ENCODE data around the gene SNU13.
A peak's percentile ranks its signal among the peaks of the same experiment; 100 is the strongest.
"Not testable (repeated sequence)": the region's sequence is repeated elsewhere in the genome, so short reads cannot be mapped to it uniquely, and the experiment has no call there.

SNU13 gene

DNA sequence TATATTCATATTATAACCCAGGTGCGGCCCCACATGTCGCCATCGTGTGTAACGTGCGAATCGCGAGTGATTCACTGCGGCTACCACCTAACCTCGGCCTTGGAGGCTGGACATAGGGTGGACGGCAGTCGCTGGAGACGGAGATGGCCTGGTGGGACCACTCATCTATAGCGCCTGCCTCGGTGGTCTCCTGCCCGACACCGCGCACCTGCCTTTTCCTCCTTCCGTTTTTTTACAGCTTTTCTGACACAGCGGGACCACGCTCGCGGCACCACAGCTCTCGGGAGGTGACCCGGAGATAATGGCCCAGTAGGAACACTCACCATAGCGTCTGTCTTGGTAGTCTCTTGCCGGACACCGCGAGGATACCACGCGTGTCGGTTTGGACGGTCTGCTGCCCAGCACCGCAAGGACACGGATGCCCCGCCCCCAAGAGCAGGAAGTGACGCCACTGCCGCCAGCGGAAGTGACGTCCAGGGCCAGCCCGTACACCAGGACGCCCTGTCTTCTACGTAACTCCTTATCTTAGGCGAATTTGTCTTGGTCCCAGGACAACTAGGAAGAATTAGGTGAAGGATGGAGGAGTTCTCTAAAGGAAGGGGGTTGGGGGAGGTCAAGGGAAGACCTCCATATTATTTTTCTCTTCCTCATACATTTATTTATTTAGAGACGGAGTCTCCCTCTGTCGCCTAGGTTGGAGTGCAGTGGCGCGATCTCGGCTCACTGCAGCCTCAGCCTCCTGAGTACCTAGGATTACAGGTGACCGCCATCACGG is 6.4 kb downstream of the SNU13 start:
- H3K4me3 ChIP-seq (ENCODE audit: low read length in 2 of 2) = peak overlapping the region; percentile 90 to 92
- H3K9ac ChIP-seq (ENCODE audit: low read depth in 1 of 2, low read length in 2 of 2) = peak overlapping the region; percentile 78 to 85
- peaks cover 12 to 18% of the 10 kb centered on the region in 2 donors for H3K36me3 ChIP-seq (ENCODE audit: control insufficient read depth in 2 of 2, insufficient read depth in 2 of 2, low read length in 2 of 2)

GRCh38 chr22:41681616-41682015 is 7.1 kb downstream of the SNU13 start:
- H3K27ac ChIP-seq (ENCODE audit: low read depth in 2 of 2, low read length in 2 of 2) = peak overlapping the region in 1 of 2 donors; percentile 91
- H3K9me3 ChIP-seq (ENCODE audit: control insufficient read depth in 2 of 2, low read length in 2 of 2) = no peaks in the 10 kb centered on the region
- H3K4me3 ChIP-seq (ENCODE audit: low read length in 2 of 2) = peak overlapping the region; percentile 90 to 92
- H3K4me1 ChIP-seq (ENCODE audit: control insufficient read depth in 2 of 2, insufficient read depth in 2 of 2, low read length in 2 of 2) = peaks cover 0 to 3% of the 10 kb centered on the region in 2 donors
- peaks cover 12 to 18% of the 10 kb centered on the region in 2 donors for H3K36me3 ChIP-seq (ENCODE audit: control insufficient read depth in 2 of 2, insufficient read depth in 2 of 2, low read length in 2 of 2)
- no peaks in the 10 kb centered on the region for H3K27me3 ChIP-seq (ENCODE audit: control insufficient read depth in 2 of 2, insufficient read depth in 2 of 2, low read length in 2 of 2)
- H3K9ac ChIP-seq (ENCODE audit: low read depth in 1 of 2, low read length in 2 of 2) = peak overlapping the region; percentile 78 to 85

More for the DNA sequence above, 6.4 kb downstream of the SNU13 start:
- Histone ChIP-seq H3K27me3 (ENCODE audit: control insufficient read depth in 2 of 2, insufficient read depth in 2 of 2, low read length in 2 of 2) (no peaks in the 10 kb centered on the region), H3K27ac (ENCODE audit: low read depth in 2 of 2, low read length in 2 of 2) (peak overlapping the region; percentile 86 to 91), H3K4me1 (ENCODE audit: control insufficient read depth in 2 of 2, insufficient read depth in 2 of 2, low read length in 2 of 2) (peaks cover 3% of the 10 kb centered on the region in 2 donors), H3K9me3 (ENCODE audit: control insufficient read depth in 2 of 2, low read length in 2 of 2) (no peaks in the 10 kb centered on the region)

- Histone ChIP-seq H3K27me3 (ENCODE audit: control insufficient read depth in 2 of 2, insufficient read depth in 2 of 2, low read length in 2 of 2) (no peaks in the 10 kb centered on the region), H3K9ac (ENCODE audit: low read depth in 1 of 2, low read length in 2 of 2) (no peak overlapping the region), H3K4me1 (ENCODE audit: control insufficient read depth in 2 of 2, insufficient read depth in 2 of 2, low read length in 2 of 2) (peaks cover 0 to 5% of the 10 kb centered on the region in 2 donors), H3K27ac (ENCODE audit: low read depth in 2 of 2, low read length in 2 of 2) (no peak overlapping the region), H3K36me3 (ENCODE audit: control insufficient read depth in 2 of 2, insufficient read depth in 2 of 2, low read length in 2 of 2) (peaks cover 31 to 45% of the 10 kb centered on the region in 2 donors), H3K4me3 (ENCODE audit: low read length in 2 of 2) (no peak overlapping the region), H3K9me3 (ENCODE audit: control insufficient read depth in 2 of 2, low read length in 2 of 2) (no peaks in the 10 kb centered on the region)
These were observed 12.5 kb downstream of the SNU13 start for GRCh38 chr22:41676134-41676533.

DNA sequence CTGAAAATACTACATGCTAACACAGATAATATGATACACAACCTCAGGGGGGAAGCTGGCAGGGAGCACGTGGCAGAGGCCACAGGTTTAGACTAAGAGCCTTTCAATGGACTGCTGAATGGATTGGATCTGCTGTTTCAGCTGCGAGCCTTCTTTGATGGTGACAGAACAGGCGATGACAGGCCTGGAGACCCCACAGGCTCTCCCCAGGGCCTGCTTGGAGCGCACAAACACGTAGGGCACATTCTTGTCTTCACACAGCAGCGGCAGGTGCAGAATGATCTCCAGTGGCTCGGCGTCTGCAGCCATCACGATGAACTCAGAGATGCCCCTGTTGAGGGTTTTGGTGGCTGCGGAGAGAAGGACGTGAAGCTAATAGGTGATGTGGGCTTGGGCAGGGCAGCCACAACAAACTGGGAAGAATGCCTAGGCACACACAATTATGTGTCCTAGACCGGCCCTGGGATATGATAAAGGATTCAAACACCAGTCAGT is 13.8 kb downstream of the SNU13 start:
- Histone ChIP-seq H3K4me1 (ENCODE audit: control insufficient read depth in 2 of 2, insufficient read depth in 2 of 2, low read length in 2 of 2) (peaks cover 0 to 5% of the 10 kb centered on the region in 2 donors), H3K27ac (ENCODE audit: low read depth in 2 of 2, low read length in 2 of 2) (no peak overlapping the region), H3K9ac (ENCODE audit: low read depth in 1 of 2, low read length in 2 of 2) (no peak overlapping the region), H3K27me3 (ENCODE audit: control insufficient read depth in 2 of 2, insufficient read depth in 2 of 2, low read length in 2 of 2) (no peaks in the 10 kb centered on the region), H3K36me3 (ENCODE audit: control insufficient read depth in 2 of 2, insufficient read depth in 2 of 2, low read length in 2 of 2) (peaks cover 29 to 41% of the 10 kb centered on the region in 2 donors), H3K4me3 (ENCODE audit: low read length in 2 of 2) (no peak overlapping the region), H3K9me3 (ENCODE audit: control insufficient read depth in 2 of 2, low read length in 2 of 2) (no peaks in the 10 kb centered on the region)

- no peak overlapping the region for H3K27ac ChIP-seq (ENCODE audit: low read depth in 2 of 2, low read length in 2 of 2)
- no peaks in the 10 kb centered on the region for H3K27me3 ChIP-seq (ENCODE audit: control insufficient read depth in 2 of 2, insufficient read depth in 2 of 2, low read length in 2 of 2)
- peaks cover 0 to 5% of the 10 kb centered on the region in 2 donors for H3K4me1 ChIP-seq (ENCODE audit: control insufficient read depth in 2 of 2, insufficient read depth in 2 of 2, low read length in 2 of 2)
- H3K9me3 ChIP-seq (ENCODE audit: control insufficient read depth in 2 of 2, low read length in 2 of 2) = no peaks in the 10 kb centered on the region
- no peak overlapping the region for H3K4me3 ChIP-seq (ENCODE audit: low read length in 2 of 2)
- peaks cover 22 to 27% of the 10 kb centered on the region in 2 donors for H3K36me3 ChIP-seq (ENCODE audit: control insufficient read depth in 2 of 2, insufficient read depth in 2 of 2, low read length in 2 of 2)
- H3K9ac ChIP-seq (ENCODE audit: low read depth in 1 of 2, low read length in 2 of 2) = no peak overlapping the region
These were observed 15.7 kb downstream of the SNU13 start for GRCh38 chr22:41672780-41673509.

DNA sequence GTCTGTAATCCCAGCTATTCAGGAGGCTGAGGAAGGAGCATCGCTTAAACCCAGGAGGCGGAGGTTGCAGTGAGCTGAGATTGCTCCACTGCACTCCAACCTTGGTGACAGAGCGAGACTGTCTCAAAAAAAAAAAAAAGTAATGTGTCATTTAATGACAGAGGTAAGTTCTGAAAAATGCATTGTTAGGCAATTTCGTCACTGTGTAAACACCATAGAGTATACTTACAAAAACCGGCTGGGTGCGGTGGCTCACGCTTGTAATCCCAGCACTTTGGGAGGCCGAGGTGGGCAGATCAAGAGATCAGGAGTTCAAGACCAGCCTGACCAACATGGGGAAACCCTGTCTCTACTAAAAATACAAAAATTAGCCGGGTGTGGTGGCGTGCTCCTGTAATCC is 16.6 kb downstream of the SNU13 start:
- H3K4me3 ChIP-seq (ENCODE audit: low read length in 2 of 2); H3K27me3 ChIP-seq (ENCODE audit: control insufficient read depth in 2 of 2, insufficient read depth in 2 of 2, low read length in 2 of 2); H3K9ac ChIP-seq (ENCODE audit: low read depth in 1 of 2, low read length in 2 of 2); H3K27ac ChIP-seq (ENCODE audit: low read depth in 2 of 2, low read length in 2 of 2); H3K4me1 ChIP-seq (ENCODE audit: control insufficient read depth in 2 of 2, insufficient read depth in 2 of 2, low read length in 2 of 2); H3K9me3 ChIP-seq (ENCODE audit: control insufficient read depth in 2 of 2, low read length in 2 of 2): not testable (repeated sequence)
- H3K36me3 ChIP-seq (ENCODE audit: control insufficient read depth in 2 of 2, insufficient read depth in 2 of 2, low read length in 2 of 2) = peaks cover 20 to 27% of the 10 kb centered on the region in 2 donors

DNA sequence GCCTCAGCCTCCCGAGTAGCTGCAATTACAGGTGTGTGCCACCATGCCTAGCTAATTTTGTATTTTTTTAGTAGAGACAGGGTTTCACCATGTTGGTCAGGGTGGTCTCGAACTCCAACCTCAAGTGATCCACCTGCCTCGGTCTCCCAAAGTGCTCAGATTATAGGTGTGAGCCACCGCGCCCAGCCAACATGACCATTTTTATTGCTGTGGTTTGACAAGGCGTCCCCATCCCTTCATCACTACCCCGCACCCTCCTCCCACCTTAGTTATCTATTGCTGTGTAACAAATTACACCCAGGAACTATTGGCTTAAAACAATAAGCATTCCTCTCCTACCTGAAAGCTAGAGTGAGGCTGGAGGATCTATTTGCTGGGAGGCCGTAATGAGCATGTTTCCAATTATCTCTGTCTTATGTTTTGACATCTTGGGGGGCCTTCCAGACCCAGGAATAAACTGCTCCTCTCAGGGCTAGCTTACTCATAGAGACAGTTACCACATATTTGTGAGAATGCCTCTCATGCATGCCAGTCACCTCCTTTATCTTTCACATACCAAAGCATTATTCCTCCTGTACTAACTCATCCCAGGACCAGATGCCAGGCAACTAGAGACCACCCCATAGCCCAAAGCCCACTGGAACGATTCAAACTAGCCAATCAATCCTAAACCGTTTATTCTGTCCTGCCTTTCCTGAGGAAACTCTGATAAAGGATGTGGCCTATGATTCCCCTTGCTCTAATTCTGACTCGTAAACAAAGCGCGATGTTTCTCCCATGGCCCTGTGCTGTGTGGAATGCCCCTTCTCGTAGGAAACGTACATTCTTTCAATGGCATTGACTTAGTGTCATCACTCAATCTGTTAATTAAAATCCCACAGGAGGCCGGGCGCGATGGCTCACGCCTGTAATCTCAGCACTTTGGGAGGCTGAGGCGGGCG is 19.4 kb downstream of the SNU13 start:
- Histone ChIP-seq H3K27me3 (ENCODE audit: control insufficient read depth in 2 of 2, insufficient read depth in 2 of 2, low read length in 2 of 2) (no peaks in the 10 kb centered on the region), H3K4me3 (ENCODE audit: low read length in 2 of 2) (no peak overlapping the region), H3K9me3 (ENCODE audit: control insufficient read depth in 2 of 2, low read length in 2 of 2) (no peaks in the 10 kb centered on the region), H3K36me3 (ENCODE audit: control insufficient read depth in 2 of 2, insufficient read depth in 2 of 2, low read length in 2 of 2) (peaks cover 19% of the 10 kb centered on the region in 2 donors), H3K4me1 (ENCODE audit: control insufficient read depth in 2 of 2, insufficient read depth in 2 of 2, low read length in 2 of 2) (peaks cover 2 to 7% of the 10 kb centered on the region in 2 donors), H3K27ac (ENCODE audit: low read depth in 2 of 2, low read length in 2 of 2) (no peak overlapping the region), H3K9ac (ENCODE audit: low read depth in 1 of 2, low read length in 2 of 2) (no peak overlapping the region)

DNA sequence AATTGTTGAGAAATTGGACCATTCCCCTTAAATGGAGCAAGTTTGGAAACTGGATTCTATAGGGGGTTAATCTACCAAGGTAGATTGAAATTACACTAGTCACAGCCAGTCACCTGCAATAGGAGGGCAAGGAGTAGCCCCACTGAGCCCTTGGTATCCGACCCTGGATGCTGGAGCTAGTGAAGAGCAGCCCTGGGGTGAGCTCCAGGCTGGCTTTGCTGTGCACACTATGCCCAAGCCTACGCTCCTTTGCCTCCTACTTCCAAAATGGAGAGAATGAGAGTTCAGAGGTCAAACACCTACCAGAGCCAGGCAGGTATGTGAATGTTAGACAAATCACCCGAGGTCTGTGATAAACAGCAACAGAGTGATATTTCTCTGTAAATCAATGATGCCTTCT is 23.7 kb downstream of the SNU13 start:
- Histone ChIP-seq H3K4me1 (ENCODE audit: control insufficient read depth in 2 of 2, insufficient read depth in 2 of 2, low read length in 2 of 2) (peaks cover 2% of the 10 kb centered on the region in 2 donors), H3K9me3 (ENCODE audit: control insufficient read depth in 2 of 2, low read length in 2 of 2) (no peaks in the 10 kb centered on the region), H3K27ac (ENCODE audit: low read depth in 2 of 2, low read length in 2 of 2) (no peak overlapping the region), H3K4me3 (ENCODE audit: low read length in 2 of 2) (no peak overlapping the region), H3K27me3 (ENCODE audit: control insufficient read depth in 2 of 2, insufficient read depth in 2 of 2, low read length in 2 of 2) (no peaks in the 10 kb centered on the region), H3K36me3 (ENCODE audit: control insufficient read depth in 2 of 2, insufficient read depth in 2 of 2, low read length in 2 of 2) (peaks cover 46 to 49% of the 10 kb centered on the region in 2 donors), H3K9ac (ENCODE audit: low read depth in 1 of 2, low read length in 2 of 2) (no peak overlapping the region)

DNA sequence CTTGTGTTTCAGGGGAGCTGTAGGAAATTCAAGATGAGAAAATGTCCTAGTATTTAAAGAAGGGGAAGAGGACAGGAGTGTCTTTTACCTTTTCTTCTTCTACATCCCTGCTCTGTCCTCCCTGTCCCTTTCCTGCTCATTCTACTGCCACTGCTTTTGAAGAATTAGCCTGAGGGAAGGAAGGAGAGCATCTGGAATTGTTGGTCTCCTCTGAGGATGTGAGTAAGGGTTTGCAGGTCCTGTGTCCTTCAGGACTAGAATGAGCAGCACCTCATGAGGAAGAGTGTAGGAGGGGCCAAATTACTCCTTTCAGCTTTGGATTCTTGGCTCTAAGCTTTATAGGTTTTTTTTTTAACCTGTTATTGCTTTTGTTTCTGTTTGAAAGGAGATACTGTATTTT is 24.2 kb downstream of the SNU13 start:
- Histone ChIP-seq H3K36me3 (ENCODE audit: control insufficient read depth in 2 of 2, insufficient read depth in 2 of 2, low read length in 2 of 2) (peaks cover 47 to 53% of the 10 kb centered on the region in 2 donors), H3K27ac (ENCODE audit: low read depth in 2 of 2, low read length in 2 of 2) (no peak overlapping the region)

More for the DNA sequence above, 24.2 kb downstream of the SNU13 start:
- no peaks in the 10 kb centered on the region for H3K27me3 ChIP-seq (ENCODE audit: control insufficient read depth in 2 of 2, insufficient read depth in 2 of 2, low read length in 2 of 2)
- H3K9ac ChIP-seq (ENCODE audit: low read depth in 1 of 2, low read length in 2 of 2) = no peak overlapping the region
- H3K4me1 ChIP-seq (ENCODE audit: control insufficient read depth in 2 of 2, insufficient read depth in 2 of 2, low read length in 2 of 2) = peaks cover 2% of the 10 kb centered on the region in 2 donors
- no peaks in the 10 kb centered on the region for H3K9me3 ChIP-seq (ENCODE audit: control insufficient read depth in 2 of 2, low read length in 2 of 2)
- H3K4me3 ChIP-seq (ENCODE audit: low read length in 2 of 2) = no peak overlapping the region

Measured in mucosa of rectum (tissue), 2 donors.